SU-DHL-6 (cell line): ENCODE results near the gene TOP2A.

Experiments used
- H2AFZ ChIP-seq: fragments of 200-600 bp; sonication (generic); 2 replicates; pipeline ENCODE4 v1.6.1; 2014; ENCODE audit warnings: low read depth, mild to moderate bottlenecking, moderate library complexity, mixed read lengths, antibody characterized with exemption, low read length; ENCODE audit not compliant: severe bottlenecking
- H3F3A ChIP-seq: fragments of 200-600 bp; shearing (Covaris generic); 2 replicates; pipeline ENCODE4 v1.6.0; 2016; ENCODE audit warnings: antibody characterized with exemption, mild to moderate bottlenecking; ENCODE audit not compliant: insufficient read depth
- H3K27ac ChIP-seq: fragments of 200-600 bp; sonication (generic); 2 replicates; pipeline ENCODE4 v1.5.1; 2016; ENCODE audit warnings: low read depth, mild to moderate bottlenecking, low read length, moderate library complexity, mixed read lengths
- H3K27me3 ChIP-seq: fragments of 200-600 bp; sonication (generic), shearing (Covaris generic); 2 replicates; pipeline ENCODE4 v1.6.0; 2014; ENCODE audit warnings: mild to moderate bottlenecking, low read length
- H3K36me3 ChIP-seq: fragments of 200-600 bp; sonication (generic); 2 replicates; pipeline ENCODE4 v1.6.1; 2014; ENCODE audit warnings: mild to moderate bottlenecking, low read length, mixed read lengths
- H3K4me2 ChIP-seq: fragments of 300-600, 200-600 bp; shearing (Covaris generic), sonication (generic); 2 replicates; pipeline ENCODE4 v1.6.0; 2014; ENCODE audit warnings: low read length, low read depth, mild to moderate bottlenecking; ENCODE audit not compliant: poor library complexity, severe bottlenecking
- H3K4me3 ChIP-seq: fragments of 200-600 bp; sonication (generic); 2 replicates; pipeline ENCODE4 v1.5.1; 2014; ENCODE audit warnings: antibody characterized with exemption, low read length, mild to moderate bottlenecking, mixed read lengths; ENCODE audit not compliant: insufficient read depth, poor library complexity, severe bottlenecking
- H3K79me2 ChIP-seq: fragments of 200-600 bp; sonication (generic); 2 replicates; pipeline ENCODE4 v1.6.1; 2014; ENCODE audit warnings: mild to moderate bottlenecking, low read length, moderate library complexity; ENCODE audit not compliant: insufficient read depth
- H3K9ac ChIP-seq: fragments of 200-600 bp; sonication (generic); 2 replicates; pipeline ENCODE4 v1.7.0; 2014; ENCODE audit warnings: mild to moderate bottlenecking, low read length
- H3K9me2 ChIP-seq: fragments of 200-600 bp; sonication (generic); replicated peaks from 2 replicates; pipeline ENCODE4 v1.6.1; 2014; ENCODE audit warnings: low read length; ENCODE audit not compliant: insufficient read depth
- H3K9me3 ChIP-seq: fragments of 200-600 bp; sonication (generic); 2 replicates; pipeline ENCODE4 v1.6.1; 2014; ENCODE audit warnings: low read length, mixed read lengths; ENCODE audit not compliant: insufficient read depth
- H4K20me1 ChIP-seq: fragments of 200-600 bp; sonication (generic); 2 replicates; pipeline ENCODE4 v1.6.1; 2014; ENCODE audit warnings: low read depth, mild to moderate bottlenecking, antibody characterized with exemption, low read length, moderate library complexity, mixed read lengths
- CTCF ChIP-seq: fragments of 200-600 bp; sonication (generic); IDR thresholded peaks from one replicate; pipeline ENCODE4 v1.5.1; 2017; ENCODE audit warnings: antibody characterized with exemption, mild to moderate bottlenecking, low read length, moderate library complexity; ENCODE audit not compliant: insufficient read depth, poor library complexity, severe bottlenecking
- EZH2phosphoT487 ChIP-seq: fragments of 200-600 bp; sonication (generic), shearing (Covaris generic); conservative IDR thresholded peaks from 2 replicates; pipeline ENCODE4 v1.6.1; 2018; ENCODE audit warnings: mild to moderate bottlenecking, antibody characterized with exemption, low read length, moderate library complexity, mixed read lengths

TOP2A gene

GRCh38 chr17:40418428-40418706 is 671 bp upstream of the TOP2A start:
- Histone ChIP-seq H3K27ac (peak overlapping the region; percentile 43), H3K36me3 (peaks cover 26% of the 10 kb centered on the region), H3K27me3 (no peaks in the 10 kb centered on the region), H3K9ac (peak overlapping the region; percentile 95), H3K9me2 (no peaks in the 10 kb centered on the region), H3K9me3 (no peaks in the 10 kb centered on the region), H3K4me3 (peak overlapping the region; percentile 33), H4K20me1 (0 out of 2 replicates have a peak, but pooled peaks cover 4% of the 10 kb centered on the region), H3K4me2 (peak overlapping the region; percentile 62), H3F3A (peaks cover 13% of the 10 kb centered on the region), H2AFZ (peak overlapping the region; percentile 73), H3K79me2 (peaks cover 33% of the 10 kb centered on the region)
- TF ChIP-seq CTCF = no peak
- no peak for TF ChIP-seq EZH2phosphoT487

GRCh38 chr17:40417258-40417608 is 463 bp downstream of the TOP2A start:
- peak overlapping the region; percentile 95 for H3K9ac ChIP-seq
- peak overlapping the region; percentile 83 for H3K4me3 ChIP-seq
- no peaks in the 10 kb centered on the region for H3K27me3 ChIP-seq
- peak overlapping the region; percentile 60 for H2AFZ ChIP-seq
- no peaks in the 10 kb centered on the region for H3K9me2 ChIP-seq
- 0 out of 2 replicates have a peak, but pooled peaks cover 11% of the 10 kb centered on the region for H4K20me1 ChIP-seq
- H3K4me2 ChIP-seq = peak overlapping the region; percentile 96
- TF ChIP-seq CTCF (no peak), EZH2phosphoT487 (no peak)
- H3K9me3 ChIP-seq = no peaks in the 10 kb centered on the region
- H3K79me2 ChIP-seq = peaks cover 41% of the 10 kb centered on the region
- H3F3A ChIP-seq = peaks cover 22% of the 10 kb centered on the region
- H3K27ac ChIP-seq = peak overlapping the region; percentile 78
- peaks cover 35% of the 10 kb centered on the region for H3K36me3 ChIP-seq

- H3K4me3 ChIP-seq = peak overlapping the region; percentile 83
- peak overlapping the region; percentile 96 for H3K4me2 ChIP-seq
- no peaks in the 10 kb centered on the region for H3K27me3 ChIP-seq
- H3K9me2 ChIP-seq = no peaks in the 10 kb centered on the region
- 0 out of 2 replicates have a peak, but pooled peaks cover 11% of the 10 kb centered on the region for H4K20me1 ChIP-seq
- H3K36me3 ChIP-seq = peaks cover 41% of the 10 kb centered on the region
- peaks cover 41% of the 10 kb centered on the region for H3K79me2 ChIP-seq
- H3K9me3 ChIP-seq = no peaks in the 10 kb centered on the region
- peak overlapping the region; percentile 78 for H3K27ac ChIP-seq
- H2AFZ ChIP-seq = no peak overlapping the region
- H3K9ac ChIP-seq = peak overlapping the region; percentile 95
- TF ChIP-seq CTCF = no peak
- TF ChIP-seq EZH2phosphoT487 = no peak
- H3F3A ChIP-seq = peaks cover 22% of the 10 kb centered on the region
Observed at GRCh38 chr17:40416671-40417070, 1.0 kb downstream of the TOP2A start.
